ENCODE measurements around the gene TNFAIP8L1.

The TNFAIP8L1 gene

DNA sequence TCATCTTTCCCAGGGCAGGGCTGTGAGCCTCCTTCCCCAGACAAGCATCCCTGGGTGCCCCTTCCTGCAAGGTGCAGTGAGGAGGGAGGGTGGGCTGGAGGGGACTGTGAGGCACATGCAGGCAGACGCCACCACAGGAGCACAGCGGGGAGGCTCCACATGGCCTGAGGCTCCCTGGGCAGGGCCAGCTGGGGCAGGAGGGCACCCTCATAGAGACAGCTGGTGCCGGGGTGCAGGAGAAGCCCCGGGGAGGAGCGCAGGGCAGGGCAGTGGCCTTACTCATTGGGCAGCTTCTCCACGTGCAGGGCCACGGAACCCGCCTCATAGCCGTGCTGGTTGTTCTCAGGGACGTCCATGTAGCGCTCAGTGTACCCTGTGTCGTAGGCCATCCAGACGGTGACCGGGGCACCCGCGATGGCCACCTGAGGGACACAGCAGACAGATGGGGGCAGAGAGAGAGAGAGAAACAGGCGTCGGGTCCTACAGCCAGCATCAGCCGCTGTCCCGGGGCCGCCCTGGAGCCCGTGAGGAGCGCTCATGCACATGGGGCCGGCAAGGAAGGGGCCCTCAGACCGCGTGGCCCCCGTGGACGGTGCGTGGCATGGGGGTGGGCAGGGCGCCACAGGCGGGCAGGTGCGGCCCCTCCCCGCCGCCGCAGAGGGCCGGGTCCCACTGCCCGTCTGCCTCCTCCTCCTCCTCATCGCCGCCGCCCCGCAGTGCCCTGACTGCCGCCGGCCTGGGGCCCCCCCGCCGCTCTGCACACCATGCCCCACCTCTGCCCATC lies 43.3 kb downstream of the TNFAIP8L1 start:
- no peak for DNase-seq

DNA sequence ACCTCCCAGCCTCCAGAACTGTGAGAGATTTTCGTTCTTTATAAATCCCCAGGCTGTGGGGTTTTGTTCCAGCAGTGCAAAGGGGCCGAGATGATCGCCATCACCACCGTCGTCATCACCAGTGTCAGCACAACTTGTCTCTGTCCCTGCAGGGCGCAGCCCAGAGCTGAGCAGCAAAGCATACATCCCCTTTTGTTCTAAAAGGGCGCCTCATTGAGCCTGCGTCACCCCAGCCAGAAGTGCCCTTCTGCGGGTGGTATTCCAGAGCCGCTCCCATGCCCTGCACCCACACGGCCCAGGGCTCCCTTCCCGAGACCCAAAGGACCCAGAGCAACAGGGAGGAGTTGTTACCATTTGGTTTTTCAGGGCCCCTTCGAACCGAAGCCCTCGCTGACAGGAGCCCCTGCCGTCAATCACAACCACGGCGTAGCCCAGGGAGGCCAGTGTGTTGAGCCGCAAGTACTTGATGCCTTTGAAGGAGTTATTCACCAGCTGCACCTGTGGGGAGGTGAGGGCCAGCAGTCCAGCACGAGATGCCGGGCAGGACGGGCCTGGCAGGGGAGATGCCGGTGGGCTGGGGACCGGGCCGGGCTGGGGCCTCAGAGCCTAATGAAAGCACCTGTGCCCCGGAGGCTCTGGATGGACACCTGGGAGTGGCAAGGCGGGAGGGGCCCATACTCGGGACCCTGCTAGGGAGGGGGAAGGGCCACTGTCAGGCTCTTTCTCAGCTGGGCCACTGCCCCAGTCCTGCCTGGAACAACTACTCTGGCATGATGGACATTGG lies 45.2 kb downstream of the TNFAIP8L1 start:
- DNase-seq, result no peak

DNA sequence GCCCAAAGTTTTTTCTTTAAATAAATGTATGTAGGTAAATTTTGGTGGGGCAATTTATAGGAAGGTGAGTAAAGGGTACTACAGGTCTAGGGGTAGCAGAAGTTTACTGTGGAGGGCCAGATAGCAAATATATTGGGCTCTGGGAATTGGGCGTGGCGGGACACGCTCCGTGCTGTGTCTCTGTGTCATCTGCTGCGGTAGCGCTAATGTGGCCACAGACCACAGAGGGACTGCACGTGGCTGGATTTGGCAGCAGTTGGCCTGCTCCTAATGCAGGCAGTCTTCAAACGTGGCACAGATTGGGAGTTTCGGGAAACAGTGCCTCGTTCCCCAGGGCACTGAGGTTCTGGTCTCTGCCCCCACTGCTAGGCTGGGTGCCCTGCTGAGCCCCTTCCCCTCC lies 47.4 kb downstream of the TNFAIP8L1 start:
- DNase-seq, result no peak

DNA sequence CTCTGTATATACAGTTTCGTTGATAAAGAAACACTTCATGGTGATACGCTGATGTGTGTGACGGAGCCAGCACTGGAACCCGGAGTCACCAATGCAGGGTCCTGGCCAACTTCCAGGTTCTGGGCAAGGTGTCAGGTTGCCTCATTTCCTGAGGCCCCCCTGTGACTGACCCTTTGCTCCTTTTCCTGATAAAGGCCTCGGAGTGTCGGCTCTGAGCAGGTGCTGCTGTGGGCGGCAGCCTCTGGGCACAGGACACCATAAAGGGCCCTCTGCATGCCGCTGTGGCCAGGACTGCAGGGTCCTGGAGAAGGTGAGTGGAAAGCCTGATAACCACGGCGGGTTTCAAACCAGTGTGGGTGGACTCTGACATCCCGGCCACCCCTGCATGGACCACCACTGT lies 48.1 kb downstream of the TNFAIP8L1 start:
- no peak for DNase-seq

DNA sequence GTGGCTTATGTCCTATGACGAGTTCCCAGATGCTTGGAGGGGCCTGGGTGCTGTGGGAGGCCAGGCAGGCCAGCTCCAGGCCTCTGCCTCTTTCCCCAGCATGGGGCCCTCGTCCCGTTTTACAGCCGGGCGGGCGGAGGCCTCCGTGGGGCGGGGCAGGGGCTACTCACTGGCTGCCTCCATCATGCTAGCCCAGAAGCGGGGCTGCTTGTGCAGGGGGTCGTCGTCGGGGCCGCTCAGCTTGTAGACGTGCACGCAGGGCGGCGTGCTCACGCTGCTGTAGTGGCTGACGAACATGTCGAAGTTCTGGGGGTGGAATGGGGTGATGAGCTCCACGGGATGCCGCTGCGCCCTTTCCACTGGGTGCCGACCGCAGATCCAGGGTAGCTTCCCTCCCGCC lies 49.3 kb downstream of the TNFAIP8L1 start:
- no peak for DNase-seq

DNA sequence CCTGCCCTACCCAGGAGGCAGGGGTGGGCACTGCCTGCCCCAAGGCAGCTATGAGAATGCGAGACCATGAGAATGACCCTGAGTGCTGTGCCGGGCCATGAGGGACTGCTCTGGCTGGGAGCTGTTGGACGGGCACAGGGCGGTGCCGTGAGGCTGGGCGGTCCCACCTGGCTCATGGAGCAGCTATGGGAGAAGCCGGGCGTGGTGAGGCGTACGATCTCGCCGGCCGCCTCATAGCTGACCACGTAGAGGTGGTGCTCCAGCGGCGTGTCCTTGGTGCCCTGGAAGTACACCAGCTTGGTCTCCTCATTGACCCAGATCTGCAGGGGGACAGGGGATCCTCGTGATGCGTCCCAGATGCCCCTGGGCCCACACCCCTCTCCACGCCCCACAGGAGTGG lies 50.1 kb downstream of the TNFAIP8L1 start:
- no peak for DNase-seq

DNA sequence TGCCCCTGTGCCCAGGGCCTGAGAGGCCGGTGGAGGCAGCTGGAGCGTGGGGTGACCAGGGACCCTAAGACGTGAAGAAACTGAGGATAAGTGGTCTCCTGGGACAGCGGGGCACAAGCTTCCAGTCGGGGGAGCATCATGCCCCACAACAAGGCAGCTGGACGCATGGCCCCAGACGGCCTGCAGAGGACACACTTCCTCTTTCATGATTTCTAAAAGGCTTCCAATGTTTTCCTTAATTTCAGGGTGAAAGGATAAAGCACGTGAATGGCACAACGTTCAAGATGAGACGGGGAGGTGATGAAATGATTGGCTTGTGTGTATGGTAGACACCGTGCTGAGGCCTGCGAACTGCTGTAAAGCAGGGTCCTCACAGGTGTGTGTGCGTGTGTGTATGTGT lies 51.0 kb downstream of the TNFAIP8L1 start:
- no peak for DNase-seq

DNA sequence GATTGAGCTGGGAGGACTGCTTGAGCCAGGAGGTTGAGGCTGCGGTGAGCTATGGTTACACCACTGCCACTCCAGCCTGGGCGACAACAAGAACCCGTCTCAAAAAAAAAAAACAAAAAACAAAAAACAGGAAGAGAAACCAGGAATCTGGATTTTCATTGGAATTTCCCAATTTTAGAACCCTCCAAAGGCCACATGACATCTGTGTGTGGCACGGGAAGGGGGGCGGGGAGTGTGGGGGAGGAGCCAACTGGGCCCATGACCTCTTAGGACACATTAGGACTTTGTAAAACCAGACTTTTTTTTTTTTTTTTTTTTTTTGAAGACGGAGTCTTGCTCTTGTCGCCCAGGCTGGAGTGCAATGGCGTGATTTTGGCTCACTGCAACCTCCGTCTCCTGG lies 52.1 kb downstream of the TNFAIP8L1 start:
- no peak for DNase-seq

DNA sequence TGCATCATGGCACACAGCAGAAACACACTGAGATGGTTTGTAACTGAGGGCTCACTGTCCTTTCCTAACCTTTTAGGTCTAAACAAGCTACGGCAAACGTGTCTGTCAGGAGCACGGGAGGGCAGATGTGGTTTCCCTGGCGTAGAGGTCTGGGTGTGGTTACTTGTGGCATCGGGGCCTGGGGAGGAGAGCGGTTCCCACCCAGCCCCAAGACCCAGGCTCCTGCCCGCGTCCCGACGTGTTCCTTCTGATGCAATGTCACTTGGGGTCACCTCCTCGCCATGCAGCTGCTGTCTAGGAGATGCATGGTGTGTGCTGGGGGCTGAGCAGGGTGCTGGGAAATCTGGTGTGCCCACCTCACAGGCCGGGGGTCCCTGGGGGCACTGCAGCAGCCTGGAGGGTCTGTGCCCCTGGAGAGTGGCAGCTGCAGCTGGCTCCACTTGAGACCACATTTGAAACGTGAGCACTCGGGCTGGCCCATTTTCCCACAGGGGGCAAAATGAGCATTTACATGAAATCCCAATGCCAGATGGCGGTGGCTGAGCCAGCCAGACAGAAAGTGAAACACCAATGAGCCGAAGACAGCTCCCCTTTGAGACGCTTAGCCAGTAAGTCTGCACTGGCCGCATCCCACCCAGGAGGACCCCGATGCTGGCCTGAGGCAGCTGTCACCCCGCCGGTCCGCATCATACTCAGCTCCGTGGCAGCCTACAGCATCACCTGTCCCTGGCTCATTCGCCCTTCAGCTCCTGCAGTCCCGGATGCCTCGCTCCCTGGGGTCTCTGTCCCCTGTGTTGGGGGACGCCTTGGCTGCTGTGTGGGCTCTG lies 53.1 kb downstream of the TNFAIP8L1 start:
- no peak for DNase-seq

DNA sequence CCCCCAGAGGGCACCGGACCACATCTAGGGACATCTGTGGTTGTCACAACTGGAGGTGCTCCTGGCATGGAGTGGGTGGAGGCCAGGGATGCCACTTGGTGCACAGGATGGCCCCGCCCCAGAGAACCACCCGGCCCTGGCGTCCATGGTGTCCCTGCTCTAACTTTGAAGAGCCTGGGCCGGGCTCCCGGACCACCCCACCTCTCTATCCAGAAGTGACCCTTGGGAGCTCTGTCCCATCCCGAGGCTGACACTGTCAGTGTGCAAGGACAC lies 53.7 kb downstream of the TNFAIP8L1 start:
- no peak for DNase-seq

DNA sequence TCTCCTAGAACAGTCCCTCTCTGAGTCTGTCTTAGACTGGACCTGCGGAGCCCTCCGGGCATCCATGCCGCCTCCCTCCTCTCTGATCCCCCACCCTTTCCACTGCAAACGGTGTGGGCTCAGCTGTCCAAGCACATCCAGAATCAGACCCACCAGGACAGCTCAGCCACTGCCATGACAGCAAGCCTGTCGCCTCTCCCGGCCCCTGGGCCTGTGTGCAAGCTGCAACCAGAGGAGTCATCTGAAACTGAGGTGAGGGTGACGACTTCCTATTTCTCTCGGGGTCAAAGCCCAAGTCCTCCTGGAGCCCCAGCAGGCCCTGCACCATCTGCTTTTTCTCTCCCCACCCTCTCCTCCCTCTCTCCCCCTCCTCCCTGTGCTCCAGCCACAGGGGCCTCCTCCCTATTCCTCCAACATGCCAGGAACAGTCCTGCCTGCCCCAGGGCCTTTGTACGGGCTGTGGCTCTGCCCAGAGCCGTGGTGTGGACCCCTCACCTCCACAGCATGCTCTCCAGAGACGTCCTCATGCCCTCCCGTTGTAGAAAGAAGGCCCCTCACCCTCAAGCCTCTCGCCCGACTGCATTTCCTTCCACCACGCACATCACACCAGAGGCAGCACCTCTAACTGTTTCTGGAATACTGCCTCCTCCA lies 54.3 kb downstream of the TNFAIP8L1 start:
- DNase-seq, result no peak

DNA sequence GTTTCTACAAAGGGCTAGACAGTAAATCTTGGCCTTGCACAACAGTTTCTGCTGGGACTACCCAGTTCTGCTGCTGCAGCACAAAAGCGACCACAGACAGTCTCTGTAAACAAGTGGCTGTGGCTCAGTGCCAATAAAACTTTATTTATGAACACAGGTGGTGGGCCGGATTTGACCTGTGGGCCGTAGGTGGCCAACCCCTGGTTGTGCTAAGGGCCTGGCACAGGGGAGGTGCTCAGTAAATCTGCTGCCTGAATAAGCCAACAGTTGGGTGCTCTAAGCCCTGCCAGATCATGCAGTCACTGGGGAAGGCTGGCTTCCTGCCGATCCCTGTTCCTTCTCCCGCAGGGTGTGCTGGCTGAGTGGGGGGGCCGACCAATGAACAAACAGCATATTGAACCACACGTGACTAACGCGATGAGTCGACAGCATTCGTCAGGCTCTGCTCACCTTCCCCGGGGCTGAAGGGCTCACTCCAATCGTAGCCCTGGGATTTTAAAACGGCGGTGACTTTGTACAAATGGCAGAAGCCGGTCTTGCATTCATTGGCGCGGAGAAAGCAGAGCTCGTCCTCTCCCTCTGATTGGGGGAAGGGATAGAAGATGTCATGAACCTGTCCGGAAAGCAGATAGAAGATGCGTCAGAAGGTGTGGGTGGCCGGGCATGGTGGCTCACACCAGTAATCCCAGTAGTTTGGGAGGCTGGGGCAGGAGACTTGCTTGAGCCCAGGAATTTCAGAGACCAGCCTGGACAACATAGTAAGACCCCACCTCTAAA lies 55.1 kb downstream of the TNFAIP8L1 start:
- no peak for DNase-seq

DNA sequence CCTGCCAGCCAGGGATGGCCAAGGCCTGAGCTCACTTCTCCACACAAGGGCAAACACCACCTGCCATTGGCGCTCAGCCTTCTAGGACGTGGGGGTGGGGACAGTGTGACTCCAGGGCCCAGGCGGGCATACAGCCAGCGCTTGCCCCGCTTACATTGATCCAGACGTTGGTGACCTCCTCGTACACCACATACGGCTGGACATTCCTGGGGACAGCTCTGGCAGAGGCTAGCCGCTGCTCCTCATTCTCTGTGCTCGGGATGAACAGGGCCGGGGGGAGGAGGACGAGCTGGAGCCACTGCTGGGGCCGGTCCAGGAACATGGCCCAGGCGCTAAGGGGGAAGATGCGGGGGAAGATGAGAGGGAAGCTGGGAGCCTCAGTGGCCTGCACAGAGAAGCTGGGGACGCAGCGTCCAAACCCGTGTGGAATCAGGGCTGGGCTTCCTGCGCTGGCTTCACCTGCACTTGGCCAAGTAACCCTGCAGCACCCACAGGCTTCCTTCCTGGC lies 56.0 kb downstream of the TNFAIP8L1 start:
- DNase-seq, result no peak

DNA sequence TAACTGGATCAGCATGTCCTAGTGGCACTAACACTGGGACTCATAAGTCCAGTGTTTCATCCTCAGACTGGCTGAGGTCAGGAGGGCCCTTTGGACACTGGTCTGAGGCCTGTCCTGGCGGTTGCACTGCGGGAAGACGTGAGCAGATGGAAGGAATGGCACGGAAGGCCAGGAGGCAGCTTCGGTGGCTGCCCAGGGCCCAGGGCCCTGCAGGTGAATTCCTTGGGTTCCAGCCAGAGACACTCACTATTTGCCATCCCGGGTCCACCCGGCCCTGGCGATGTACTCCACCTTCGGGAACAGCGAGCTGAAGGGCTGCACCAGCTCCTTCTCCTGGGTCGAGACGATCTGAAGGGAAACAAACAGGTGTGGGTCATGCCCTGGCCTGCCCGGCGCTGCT lies 58.0 kb downstream of the TNFAIP8L1 start:
- no peak for DNase-seq

DNA sequence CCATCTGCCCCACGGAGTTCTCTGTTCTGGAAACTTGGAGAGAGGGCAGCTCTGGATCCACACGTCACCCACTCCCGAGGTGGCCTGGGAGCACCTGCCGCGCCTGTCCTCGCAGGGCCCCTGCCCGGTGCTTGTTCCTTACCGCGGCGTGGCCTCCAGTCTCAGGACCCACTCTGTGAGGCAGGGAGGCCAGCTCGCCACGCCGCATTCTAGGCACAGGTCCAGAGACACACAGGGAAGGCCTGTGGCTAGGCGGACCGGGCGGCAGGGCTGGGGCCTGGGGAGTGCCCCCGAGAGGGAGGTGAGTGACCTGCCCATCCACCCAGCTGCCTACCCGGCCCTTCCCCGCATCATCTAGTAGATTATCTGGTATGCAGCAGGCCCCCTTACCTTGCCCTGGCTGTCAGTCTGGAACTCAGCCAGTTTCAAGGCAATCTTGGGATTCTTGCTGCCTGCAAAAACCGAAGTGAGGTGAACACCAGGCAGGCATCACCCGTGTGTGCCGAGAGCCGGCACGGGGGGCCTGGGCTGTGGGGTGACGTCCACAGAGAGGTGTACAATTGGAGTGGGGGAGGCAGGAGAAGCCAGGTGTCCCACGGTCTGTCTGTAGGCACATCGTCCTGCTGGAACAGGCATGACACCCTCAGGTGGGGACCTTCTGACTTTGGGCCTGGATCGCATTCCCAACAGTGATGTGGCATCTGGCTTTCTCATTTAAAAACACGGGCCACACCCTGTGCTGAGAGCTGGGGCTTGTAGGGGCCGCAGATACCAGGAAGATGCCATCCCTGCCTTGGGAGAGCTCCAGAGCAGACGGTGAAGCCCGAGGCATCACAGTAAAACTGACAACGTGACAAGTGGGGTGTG lies 60.7 kb downstream of the TNFAIP8L1 start:
- DNase-seq, result no peak

DNA sequence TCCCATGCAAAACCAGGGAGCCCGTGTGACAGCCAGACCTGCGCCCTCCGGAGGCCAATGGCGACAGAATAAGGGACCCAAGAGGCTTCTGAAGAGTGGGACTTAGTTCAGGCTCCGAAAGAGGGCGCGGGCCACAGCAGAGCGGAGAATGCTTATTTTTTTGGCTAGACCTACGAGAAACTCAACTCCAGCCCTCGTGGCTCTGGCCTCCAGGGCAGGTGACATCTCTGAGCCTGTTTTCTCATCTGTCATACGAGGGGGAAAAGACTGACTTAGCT lies 61.3 kb downstream of the TNFAIP8L1 start:
- DNase-seq, result no peak

DNA sequence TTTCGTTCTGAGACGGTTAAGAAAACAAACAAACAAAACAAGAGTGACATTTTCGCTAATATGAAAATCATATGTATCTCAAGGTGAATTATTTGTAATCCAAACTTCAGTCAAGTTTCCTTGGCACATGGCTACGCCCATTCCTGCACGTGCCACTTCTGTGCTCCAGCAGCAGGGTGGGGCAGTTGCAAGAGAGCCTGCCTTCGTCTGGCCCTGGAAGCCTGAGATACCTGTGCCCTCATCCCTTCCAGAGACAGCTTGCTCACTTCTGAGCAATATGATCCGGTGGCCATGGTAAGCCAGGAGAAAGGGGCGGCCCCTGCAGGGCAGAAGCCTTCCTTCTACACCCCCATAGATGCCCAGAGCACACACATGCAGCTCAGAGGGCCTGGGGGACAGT lies 62.2 kb downstream of the TNFAIP8L1 start:
- DNase-seq, result no peak

DNA sequence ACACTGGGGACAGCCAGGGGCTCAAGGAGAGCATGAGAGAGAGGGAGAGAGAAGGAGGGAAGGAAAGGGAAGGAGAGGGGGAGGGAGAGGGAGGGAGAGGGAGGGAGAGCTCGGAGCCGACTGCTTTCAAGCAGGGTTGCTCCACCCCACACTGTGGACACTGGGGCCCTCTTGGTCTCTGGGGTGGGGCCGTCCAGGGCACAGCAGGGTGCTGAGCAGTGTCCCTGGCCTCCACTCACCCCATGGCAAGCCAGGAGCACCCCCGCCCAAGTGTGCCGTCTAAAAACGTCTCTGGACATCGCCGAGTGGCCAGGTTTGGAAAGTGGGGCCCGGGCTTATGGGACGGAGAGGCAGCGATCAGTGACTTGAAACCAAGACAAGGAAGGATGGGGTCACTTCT lies 63.4 kb downstream of the TNFAIP8L1 start:
- DNase-seq, result no peak

DNA sequence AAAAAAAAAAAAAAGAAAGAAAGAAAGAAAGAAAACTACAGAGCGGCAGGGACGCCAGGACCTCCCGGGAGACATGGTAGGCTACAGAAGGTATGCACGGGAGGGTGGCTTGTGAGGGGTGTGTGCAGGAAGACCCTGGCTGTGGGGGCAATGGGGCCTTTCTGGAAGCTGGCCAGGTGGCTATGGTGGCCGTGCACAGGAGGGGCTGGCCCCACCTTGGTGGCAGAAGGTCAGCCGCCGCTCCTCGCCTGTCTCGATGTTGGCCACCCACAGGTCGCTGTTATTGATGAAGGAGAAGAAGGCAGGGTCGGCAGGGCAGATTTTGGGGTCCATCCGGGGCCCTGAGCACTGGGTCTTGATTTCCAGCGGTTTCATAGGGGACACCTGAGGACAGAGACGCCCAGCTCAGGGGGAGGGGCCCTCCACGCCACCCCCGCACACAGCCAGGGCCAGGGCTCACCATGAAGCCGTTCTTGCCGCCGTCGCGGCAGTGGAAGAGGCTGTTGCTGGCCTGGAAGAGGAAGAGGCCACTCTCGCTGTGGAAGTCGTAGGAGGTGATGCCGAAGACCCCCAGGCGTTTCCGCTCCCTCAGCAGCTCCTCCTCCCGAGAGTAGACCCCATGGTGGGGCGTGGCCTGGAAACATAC lies 64.5 kb downstream of the TNFAIP8L1 start:
- no peak for DNase-seq

DNA sequence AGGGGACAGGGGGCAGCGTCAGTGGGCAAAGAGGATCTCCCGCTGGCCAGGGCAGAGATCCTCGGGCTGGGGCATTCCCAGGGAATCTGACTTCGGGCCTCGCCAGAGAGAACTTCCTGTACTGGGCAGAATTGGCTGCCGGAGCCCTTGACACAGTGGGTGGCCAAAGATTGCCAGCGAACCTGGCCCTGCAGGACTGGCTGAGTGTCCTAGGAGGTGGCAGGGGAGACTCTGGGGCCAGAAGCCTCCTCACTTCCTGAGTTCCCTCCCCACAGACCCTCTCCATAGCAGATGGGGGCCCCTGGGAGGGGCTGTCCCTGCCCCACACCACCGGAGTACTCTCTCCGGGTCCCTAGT lies 65.0 kb downstream of the TNFAIP8L1 start:
- DNase-seq, result no peak
